Endodermal cell (in vitro differentiated cells): ENCODE data around the gene COL20A1. TPM values are rescaled to one million over a fixed set of nuclear protein-coding genes. Genes with fewer than 3 reads are reported as not detected.

ENCODE experiments used
- DNase-seq: peaks from one replicate; pipeline ENCODE4 v3.0.0-alpha.2; 2017
- H3K27ac ChIP-seq: 2 replicates; pipeline ENCODE4 v1.5.1; 2013; ENCODE audit warnings: mild to moderate bottlenecking, low read depth, low read length, moderate library complexity
- H3K27me3 ChIP-seq: 2 replicates; pipeline ENCODE4 v1.6.1; 2013; ENCODE audit warnings: mild to moderate bottlenecking, low read length, moderate library complexity; ENCODE audit not compliant: insufficient read depth, control insufficient read depth, poor library complexity, severe bottlenecking
- H3K36me3 ChIP-seq: 2 replicates; pipeline ENCODE4 v1.7.0; 2013; ENCODE audit warnings: mild to moderate bottlenecking, low read length, moderate library complexity; ENCODE audit not compliant: control insufficient read depth, insufficient read depth
- H3K4me1 ChIP-seq: one replicate; pipeline ENCODE4 v1.7.0; 2013; ENCODE audit warnings: low read length; ENCODE audit not compliant: control insufficient read depth, insufficient read depth
- H3K4me3 ChIP-seq: 2 replicates; pipeline ENCODE4 v1.5.1; 2013; ENCODE audit warnings: mild to moderate bottlenecking, low read length, moderate library complexity
- H3K9ac ChIP-seq: 2 replicates; pipeline ENCODE4 v1.6.1; 2013; ENCODE audit warnings: mild to moderate bottlenecking, low read length, moderate library complexity; ENCODE audit not compliant: poor library complexity, severe bottlenecking; ENCODE audit errors: extremely low read depth
- H3K9me3 ChIP-seq: 2 replicates; pipeline ENCODE4 v1.6.1; 2013; ENCODE audit warnings: mild to moderate bottlenecking, low read length, moderate library complexity; ENCODE audit not compliant: control insufficient read depth
- H3K27ac Mint-ChIP-seq: 2 replicates; pipeline ENCODE4 v1.8.0; 2020; ENCODE audit warnings: mixed read lengths
- H3K27me3 Mint-ChIP-seq: 2 replicates; pipeline ENCODE4 v1.8.0; 2021; ENCODE audit warnings: mild to moderate bottlenecking, mixed read lengths; ENCODE audit not compliant: insufficient read depth
- H3K36me3 Mint-ChIP-seq: 2 replicates; pipeline ENCODE4 v1.8.0; 2020; ENCODE audit warnings: low read depth, mixed read lengths
- H3K4me1 Mint-ChIP-seq: 2 replicates; pipeline ENCODE4 v1.8.0; 2020; ENCODE audit warnings: mixed read lengths
- H3K4me3 Mint-ChIP-seq: 2 replicates; pipeline ENCODE4 v1.8.0; 2020; ENCODE audit warnings: mild to moderate bottlenecking, moderate library complexity, mixed read lengths
- H3K9me3 Mint-ChIP-seq: 2 replicates; pipeline ENCODE4 v1.8.0; 2020; ENCODE audit warnings: mild to moderate bottlenecking, mixed read lengths
- CTCF ChIP-seq: fragments of 200-600 bp; sonication (generic); conservative IDR thresholded peaks from 2 replicates; pipeline ENCODE4 v1.5.0; 2021; ENCODE audit warnings: antibody characterized with exemption, mild to moderate bottlenecking
- WGBS, 2 experiments: methylation state at CpG; one replicate each; pipeline versions ENCODE4 v1.1.5 to v1.1.7; 2013; ENCODE audit warnings: missing lambda C conversion rate in 2 of 2, mixed read lengths in 1 of 2; ENCODE audit not compliant: insufficient coverage in 1 of 2, insufficient read length in 1 of 2; 5-methylcytosine and 5-hydroxymethylcytosine counted together
- total RNA-seq, 2 donors: library from RNA; stranded (reverse); fragmentation: NEBNext Ultra II Directional in 1 of 2; extraction: Animal tissue kit (Norgen Biotek cat#: 25700) in 1 of 2; gene quantifications; 2 replicates in 1 of 2; 3 replicates in 1 of 2; pipeline ENCODE4 v1.2.1, GENCODE V29; 2021

The COL20A1 gene
- total RNA-seq, 2 donors from 2014 or later = 0.44 TPM; not detected in 1

- no peak for TF ChIP-seq CTCF
- DNase-seq = no peak
- Mint-ChIP-seq H3K9me3 (no peaks in the 10 kb centered on the region), H3K27me3 (no peaks in the 10 kb centered on the region), H3K4me1 (no peaks in the 10 kb centered on the region), H3K4me3 (no peak overlapping the region), H3K36me3 (peaks cover under 1% of the 10 kb centered on the region), H3K27ac (no peak overlapping the region)
- no peak overlapping the region for H3K27ac ChIP-seq
- H3K27me3 ChIP-seq = no peaks in the 10 kb centered on the region
- no peak overlapping the region for H3K4me3 ChIP-seq
- no peaks in the 10 kb centered on the region for H3K36me3 ChIP-seq
- H3K9ac ChIP-seq = no peak overlapping the region
- WGBS, 2 experiments = 88 to 92% methylated on average over 12 to 15 of the region's 22 CpGs
- H3K9me3 ChIP-seq = no peaks in the 10 kb centered on the region
- H3K4me1 ChIP-seq = no peaks in the 10 kb centered on the region
Observed at GRCh38 chr20:63293871-63294535, 1.0 kb downstream of the COL20A1 start.

- Histone ChIP-seq H3K27me3 (no peaks in the 10 kb centered on the region), H3K36me3 (no peaks in the 10 kb centered on the region), H3K9ac (no peak overlapping the region), H3K4me1 (no peaks in the 10 kb centered on the region), H3K9me3 (no peaks in the 10 kb centered on the region), H3K27ac (no peak overlapping the region), H3K4me3 (no peak overlapping the region)
- Mint-ChIP-seq H3K4me3 (no peak overlapping the region), H3K27ac (no peak overlapping the region), H3K36me3 (no peaks in the 10 kb centered on the region), H3K9me3 (no peaks in the 10 kb centered on the region), H3K4me1 (no peaks in the 10 kb centered on the region), H3K27me3 (no peaks in the 10 kb centered on the region)
- no peak for TF ChIP-seq CTCF
- WGBS, 2 experiments = 91 to 95% methylated on average over 6 to 11 of the region's 12 CpGs
- no peak for DNase-seq
Observed at GRCh38 chr20:63294536-63294900, 1.5 kb downstream of the COL20A1 start.

- H3K4me1 Mint-ChIP-seq = no peaks in the 10 kb centered on the region
- no peak overlapping the region for H3K4me3 Mint-ChIP-seq
- Histone ChIP-seq H3K36me3 (no peaks in the 10 kb centered on the region), H3K4me1 (no peaks in the 10 kb centered on the region), H3K27ac (no peak overlapping the region), H3K9ac (no peak overlapping the region), H3K4me3 (no peak overlapping the region), H3K27me3 (no peaks in the 10 kb centered on the region), H3K9me3 (no peaks in the 10 kb centered on the region)
- WGBS, 2 experiments = 82 to 88% methylated on average over 11 to 19 of the region's 19 CpGs
- no peaks in the 10 kb centered on the region for H3K36me3 Mint-ChIP-seq
- no peak for TF ChIP-seq CTCF
- no peak overlapping the region for H3K27ac Mint-ChIP-seq
- H3K27me3 Mint-ChIP-seq = no peaks in the 10 kb centered on the region
- H3K9me3 Mint-ChIP-seq = no peaks in the 10 kb centered on the region
- no peak for DNase-seq
Observed at GRCh38 chr20:63295018-63295417, 2.0 kb downstream of the COL20A1 start.
